Body of pancreas (tissue), 4 donors: ENCODE measurements around the gene ZYG11B.

Experiments
- POLR2A ChIP-seq, 3 donors: fragments of 450-650 bp; IDR thresholded peaks; one replicate each; pipeline ENCODE4 v1.6.1; 2016; ENCODE audit warnings: antibody characterized with exemption in 3 of 3, mild to moderate bottlenecking in 2 of 3
- TF ChIP-seq, protein P1 (sequence below), 7 experiments: fragments of 450-650 bp in 4 of 7; fragments of 200-600 bp in 3 of 7; sonication (generic) in 3 of 7; IDR thresholded peaks; one replicate each; pipeline ENCODE4 v1.5.1; 2016 to 2019; ENCODE audit warnings: antibody characterized with exemption in 7 of 7

DNA sequence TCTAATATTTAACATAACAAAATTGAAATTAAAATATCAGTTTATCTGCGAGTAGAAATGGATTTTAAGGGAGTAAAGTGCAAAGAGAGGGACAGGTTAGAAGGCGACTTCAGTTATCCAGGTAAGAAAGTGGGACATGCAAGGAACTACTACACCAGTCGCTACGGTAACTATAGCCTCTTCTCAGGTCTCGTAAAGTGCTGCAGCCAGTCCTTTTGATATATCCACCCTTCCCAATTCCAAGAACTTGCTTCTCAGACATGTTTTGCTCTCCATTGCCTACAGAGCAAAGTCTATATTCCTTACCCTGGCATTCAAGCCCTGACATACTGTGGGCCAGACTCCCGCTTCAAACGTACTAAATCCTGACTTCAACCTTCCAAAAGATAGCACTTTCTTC, 30.6 kb upstream of the ZYG11B start:
- TF ChIP-seq, protein P1, sequence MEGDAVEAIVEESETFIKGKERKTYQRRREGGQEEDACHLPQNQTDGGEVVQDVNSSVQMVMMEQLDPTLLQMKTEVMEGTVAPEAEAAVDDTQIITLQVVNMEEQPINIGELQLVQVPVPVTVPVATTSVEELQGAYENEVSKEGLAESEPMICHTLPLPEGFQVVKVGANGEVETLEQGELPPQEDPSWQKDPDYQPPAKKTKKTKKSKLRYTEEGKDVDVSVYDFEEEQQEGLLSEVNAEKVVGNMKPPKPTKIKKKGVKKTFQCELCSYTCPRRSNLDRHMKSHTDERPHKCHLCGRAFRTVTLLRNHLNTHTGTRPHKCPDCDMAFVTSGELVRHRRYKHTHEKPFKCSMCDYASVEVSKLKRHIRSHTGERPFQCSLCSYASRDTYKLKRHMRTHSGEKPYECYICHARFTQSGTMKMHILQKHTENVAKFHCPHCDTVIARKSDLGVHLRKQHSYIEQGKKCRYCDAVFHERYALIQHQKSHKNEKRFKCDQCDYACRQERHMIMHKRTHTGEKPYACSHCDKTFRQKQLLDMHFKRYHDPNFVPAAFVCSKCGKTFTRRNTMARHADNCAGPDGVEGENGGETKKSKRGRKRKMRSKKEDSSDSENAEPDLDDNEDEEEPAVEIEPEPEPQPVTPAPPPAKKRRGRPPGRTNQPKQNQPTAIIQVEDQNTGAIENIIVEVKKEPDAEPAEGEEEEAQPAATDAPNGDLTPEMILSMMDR (IDR thresholded peaks at IDR 0.05): no peak
- TF ChIP-seq POLR2A (IDR thresholded peaks at IDR 0.05): no peak
